ENCODE measurements around the gene WNT2B. TPM values are rescaled to one million over a fixed set of nuclear protein-coding genes. Genes with fewer than 3 reads are reported as not detected.

Gene WNT2B
- total RNA-seq: 4.8 TPM

- TF ChIP-seq CTCF (IDR thresholded peaks at IDR 0.05): no peak
- peak within 1 kb of the TSS in 1 of 2 donors; percentile 15 for H3K27ac ChIP-seq
- no peak for DNase-seq (ENCODE audit: low spot score in 2 of 2)
- peak within 1 kb of the TSS; percentile 76 to 77 for H3K4me3 ChIP-seq
- H3K27me3 ChIP-seq: no peaks in the 10 kb centered on the region
- intact Hi-C loops (cut with DNase I): loop anchor here (10.0 kb wide), 1 partner anchor 166 kb away; the partner anchor contains the start of gene MOV10
- no peaks in the 10 kb centered on the region for H3K9me3 ChIP-seq
- no peaks in the 10 kb centered on the region for H3K36me3 ChIP-seq
- peaks cover 4 to 11% of the 10 kb centered on the region in 2 donors for H3K4me1 ChIP-seq
These were observed at the start of gene WNT2B for GRCh38 chr1:112508278-112509004. Gene WNT2B (plus strand): TSS chr1:112508965. CDS start chr1:112509263, 298 bp downstream.

- Histone ChIP-seq H3K4me1 (no peaks in the 10 kb centered on the region), H3K27ac (no peak overlapping the region), H3K27me3 (no peaks in the 10 kb centered on the region), H3K36me3 (peaks cover 27 to 31% of the 10 kb centered on the region in 2 donors), H3K9me3 (no peaks in the 10 kb centered on the region), H3K4me3 (no peak overlapping the region)
- no peak for TF ChIP-seq CTCF (IDR thresholded peaks at IDR 0.05)
- intact Hi-C loops (cut with DNase I): no loop called here
- no peak for DNase-seq (ENCODE audit: low spot score in 2 of 2)
These were observed 48.1 kb upstream of the WNT2B start for GRCh38 chr1:112460615-112461014.

GRCh38 chr1:112461200-112461871, 47.4 kb upstream of the WNT2B start:
- Histone ChIP-seq H3K9me3 (no peaks in the 10 kb centered on the region), H3K27ac (peak overlapping the region in 1 of 2 donors; percentile 6), H3K36me3 (peaks cover 21 to 24% of the 10 kb centered on the region in 2 donors), H3K27me3 (no peaks in the 10 kb centered on the region), H3K4me3 (no peak overlapping the region), H3K4me1 (peaks cover 0 to under 1% of the 10 kb centered on the region in 2 donors)
- DNase-seq (ENCODE audit: low spot score in 2 of 2): no peak
- no peak for TF ChIP-seq CTCF (IDR thresholded peaks at IDR 0.05)
- intact Hi-C loops (cut with DNase I): no loop called here

GRCh38 chr1:112462953-112463279, 45.8 kb upstream of the WNT2B start:
- Histone ChIP-seq H3K27ac (no peak overlapping the region), H3K9me3 (no peaks in the 10 kb centered on the region), H3K4me3 (no peak overlapping the region), H3K36me3 (peaks cover 5 to 9% of the 10 kb centered on the region in 2 donors), H3K4me1 (peaks cover 5 to 7% of the 10 kb centered on the region in 2 donors), H3K27me3 (no peaks in the 10 kb centered on the region)
- intact Hi-C loops (cut with DNase I): no loop called here
- no peak for TF ChIP-seq CTCF (IDR thresholded peaks at IDR 0.05)
- no peak for DNase-seq (ENCODE audit: low spot score in 2 of 2)

- Histone ChIP-seq H3K4me1 (peaks cover 5 to 7% of the 10 kb centered on the region in 2 donors), H3K27ac (peak overlapping the region; percentile 67 to 72), H3K27me3 (no peaks in the 10 kb centered on the region), H3K36me3 (no peaks in the 10 kb centered on the region), H3K9me3 (no peaks in the 10 kb centered on the region), H3K4me3 (no peak overlapping the region)
- TF ChIP-seq CTCF (IDR thresholded peaks at IDR 0.05): no peak
- no peak for DNase-seq (ENCODE audit: low spot score in 2 of 2)
- intact Hi-C loops (cut with DNase I): no loop called here
These were observed 44.3 kb upstream of the WNT2B start for GRCh38 chr1:112464501-112464900.
